ENCODE measurements around the gene GJC2.

DNA sequence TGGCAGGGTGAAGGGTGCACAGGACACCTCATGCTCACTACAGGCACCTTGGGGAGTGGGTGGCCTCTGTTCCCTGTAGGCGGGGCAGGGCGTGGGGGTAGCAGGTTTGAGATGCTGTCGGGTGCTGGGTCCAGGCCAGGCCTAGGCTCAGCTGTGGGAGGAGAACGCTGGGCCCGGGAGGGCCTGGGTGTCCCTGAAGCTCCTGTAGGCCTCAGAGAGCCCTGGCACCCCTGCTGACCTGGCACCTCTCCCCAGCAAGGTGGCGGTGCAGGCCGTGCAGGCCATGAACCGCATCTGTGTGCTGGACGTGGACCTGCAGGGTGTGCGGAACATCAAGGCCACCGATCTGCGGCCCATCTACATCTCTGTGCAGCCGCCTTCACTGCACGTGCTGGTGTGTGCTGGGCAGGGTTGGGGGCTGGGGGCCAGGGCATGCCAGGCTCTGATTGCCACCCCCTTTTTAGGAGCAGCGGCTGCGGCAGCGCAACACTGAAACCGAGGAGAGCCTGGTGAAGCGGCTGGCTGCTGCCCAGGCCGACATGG is 2.5 kb upstream of the GJC2 start:
- no peak for TF ChIP-seq CTCF (IDR thresholded peaks at IDR 0.05)
- no peak for TF ChIP-seq ZNF423 (CRISPR knock-in tag; IDR thresholded peaks at IDR 0.05)
- TF ChIP-seq, protein P1, sequence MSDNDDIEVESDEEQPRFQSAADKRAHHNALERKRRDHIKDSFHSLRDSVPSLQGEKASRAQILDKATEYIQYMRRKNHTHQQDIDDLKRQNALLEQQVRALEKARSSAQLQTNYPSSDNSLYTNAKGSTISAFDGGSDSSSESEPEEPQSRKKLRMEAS (CRISPR knock-in tag; IDR thresholded peaks at IDR 0.05) = no peak
- no peak for TF ChIP-seq ETV6 (CRISPR knock-in tag; IDR thresholded peaks at IDR 0.05)
- TF ChIP-seq, protein P2, sequence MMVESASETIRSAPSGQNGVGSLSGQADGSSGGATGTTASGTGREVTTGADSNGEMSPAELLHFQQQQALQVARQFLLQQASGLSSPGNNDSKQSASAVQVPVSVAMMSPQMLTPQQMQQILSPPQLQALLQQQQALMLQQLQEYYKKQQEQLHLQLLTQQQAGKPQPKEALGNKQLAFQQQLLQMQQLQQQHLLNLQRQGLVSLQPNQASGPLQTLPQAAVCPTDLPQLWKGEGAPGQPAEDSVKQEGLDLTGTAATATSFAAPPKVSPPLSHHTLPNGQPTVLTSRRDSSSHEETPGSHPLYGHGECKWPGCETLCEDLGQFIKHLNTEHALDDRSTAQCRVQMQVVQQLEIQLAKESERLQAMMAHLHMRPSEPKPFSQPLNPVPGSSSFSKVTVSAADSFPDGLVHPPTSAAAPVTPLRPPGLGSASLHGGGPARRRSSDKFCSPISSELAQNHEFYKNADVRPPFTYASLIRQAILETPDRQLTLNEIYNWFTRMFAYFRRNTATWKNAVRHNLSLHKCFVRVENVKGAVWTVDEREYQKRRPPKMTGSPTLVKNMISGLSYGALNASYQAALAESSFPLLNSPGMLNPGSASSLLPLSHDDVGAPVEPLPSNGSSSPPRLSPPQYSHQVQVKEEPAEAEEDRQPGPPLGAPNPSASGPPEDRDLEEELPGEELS (CRISPR knock-in tag; IDR thresholded peaks at IDR 0.05) = no peak
- TF ChIP-seq ESRRA (CRISPR knock-in tag; IDR thresholded peaks at IDR 0.05; ENCODE audit: borderline replicate concordance) = no peak
- no peak for TF ChIP-seq MYBL2 (CRISPR knock-in tag; IDR thresholded peaks at IDR 0.05)
